HG03520 (cell line): ENCODE results near the gene CD79A.

Experiments
- ATAC-seq: cut with Tn5 transposase; IDR thresholded peaks from one replicate; pipeline ENCODE4 v1.9.1; 2021; ENCODE audit warnings: mild to moderate bottlenecking, moderate library complexity; ENCODE audit not compliant: unreplicated experiment

Gene CD79A

GRCh38 chr19:41876847-41877832 lies at the start of gene CD79A:
Gene CD79A (plus strand): TSS chr19:41877279. CDS start chr19:41877305, 26 bp downstream.
- peak; percentile 51 for ATAC-seq

GRCh38 chr19:41837981-41838708 lies 38.9 kb upstream of the CD79A start:
- no peak for ATAC-seq

- ATAC-seq: no peak
Observed at GRCh38 chr19:41839211-41839610, 37.9 kb upstream of the CD79A start.

GRCh38 chr19:41843371-41843770 lies 33.7 kb upstream of the CD79A start:
- ATAC-seq: no peak

GRCh38 chr19:41844601-41845000 lies 32.5 kb upstream of the CD79A start, which contains the start of gene LYPD4:
Gene LYPD4 (minus strand): TSS chr19:41844683. CDS start chr19:41839285, 5,398 bp downstream.
- no peak for ATAC-seq

- ATAC-seq: no peak
Observed at GRCh38 chr19:41845001-41845050, 32.3 kb upstream of the CD79A start, which contains the start of gene DMRTC2. Gene DMRTC2 (plus strand): TSS chr19:41845042. CDS start chr19:41847429, 2,387 bp downstream.

GRCh38 chr19:41845051-41845590 lies 32.0 kb upstream of the CD79A start:
- no peak for ATAC-seq

GRCh38 chr19:41847351-41848105 lies 29.6 kb upstream of the CD79A start:
- no peak for ATAC-seq

GRCh38 chr19:41848666-41849065 lies 28.4 kb upstream of the CD79A start:
- no peak for ATAC-seq

GRCh38 chr19:41849067-41849466 lies 28.0 kb upstream of the CD79A start:
- no peak for ATAC-seq

GRCh38 chr19:41850381-41850780 lies 26.7 kb upstream of the CD79A start:
- ATAC-seq: no peak

- no peak for ATAC-seq
Observed at GRCh38 chr19:41851456-41851855, 25.6 kb upstream of the CD79A start.

GRCh38 chr19:41853344-41853743 lies 23.7 kb upstream of the CD79A start:
- no peak for ATAC-seq

- ATAC-seq: no peak
Observed at GRCh38 chr19:41853768-41854167, 23.3 kb upstream of the CD79A start.

- ATAC-seq: no peak
Observed at GRCh38 chr19:41859213-41859617, 17.9 kb upstream of the CD79A start.

- peak; percentile 74 for ATAC-seq
Observed at GRCh38 chr19:41859618-41860418, 17.3 kb upstream of the CD79A start, which contains the start of gene RPS19. Gene RPS19 (plus strand): TSS chr19:41860255. CDS start chr19:41860775, 520 bp downstream.

GRCh38 chr19:41860419-41861115 lies 16.5 kb upstream of the CD79A start:
- ATAC-seq: no peak

GRCh38 chr19:41861116-41861768 lies 15.8 kb upstream of the CD79A start:
- no peak for ATAC-seq

GRCh38 chr19:41861846-41862245 lies 15.2 kb upstream of the CD79A start:
- no peak for ATAC-seq
